ENCODE measurements around the gene MRPL19. TPM values are rescaled to one million over a fixed set of nuclear protein-coding genes. Genes with fewer than 3 reads are reported as not detected.

MRPL19 gene
- polyA plus RNA-seq, 3 donors: 4.5 to 25.0 (median 25.0) TPM

DNA sequence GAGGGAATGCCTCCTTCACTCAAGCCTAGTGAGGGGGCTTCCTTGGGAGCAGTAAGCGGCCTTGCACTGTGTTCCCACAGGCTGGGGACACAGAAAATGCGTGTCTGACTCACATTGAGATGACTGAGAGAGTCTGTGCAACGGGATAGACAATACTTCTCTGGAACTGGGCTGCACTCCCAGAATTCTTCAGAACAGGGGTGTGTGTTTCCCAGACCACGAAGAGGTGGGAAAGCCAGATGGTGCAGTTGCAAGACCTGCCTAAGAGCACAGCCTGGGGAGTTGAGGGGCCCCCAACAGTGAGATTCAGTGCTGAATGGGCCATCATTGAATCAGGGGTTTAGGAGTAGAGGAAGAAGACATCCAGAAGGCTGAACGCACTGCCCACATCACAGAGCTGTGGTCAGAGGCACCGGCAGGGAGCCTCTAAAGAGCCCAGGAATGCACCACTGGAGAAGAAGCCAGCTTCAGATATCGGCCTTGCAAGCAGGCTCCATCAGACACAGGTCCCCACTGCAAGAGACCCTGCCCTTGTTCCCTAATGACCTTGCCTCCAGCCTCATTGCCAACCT is 36.6 kb upstream of the MRPL19 start:
- Mint-ChIP-seq H3K4me1 (peaks cover 3% of the 10 kb centered on the region), H3K9me3 (peaks cover 0 to 2% (median 0%) of the 10 kb centered on the region in 7 donors), H3K36me3 (no peaks in the 10 kb centered on the region), H3K27ac (no peak overlapping the region), H3K4me3 (no peak overlapping the region), H3K27me3 (ENCODE audit: low read depth in 3 of 3) (peaks cover 31 to 43% (median 33%) of the 10 kb centered on the region in 3 donors)
- H3K9ac ChIP-seq (ENCODE audit: insufficient read depth, low read length, poor library complexity, severe bottlenecking): no peak overlapping the region
- TF ChIP-seq, protein P1, sequence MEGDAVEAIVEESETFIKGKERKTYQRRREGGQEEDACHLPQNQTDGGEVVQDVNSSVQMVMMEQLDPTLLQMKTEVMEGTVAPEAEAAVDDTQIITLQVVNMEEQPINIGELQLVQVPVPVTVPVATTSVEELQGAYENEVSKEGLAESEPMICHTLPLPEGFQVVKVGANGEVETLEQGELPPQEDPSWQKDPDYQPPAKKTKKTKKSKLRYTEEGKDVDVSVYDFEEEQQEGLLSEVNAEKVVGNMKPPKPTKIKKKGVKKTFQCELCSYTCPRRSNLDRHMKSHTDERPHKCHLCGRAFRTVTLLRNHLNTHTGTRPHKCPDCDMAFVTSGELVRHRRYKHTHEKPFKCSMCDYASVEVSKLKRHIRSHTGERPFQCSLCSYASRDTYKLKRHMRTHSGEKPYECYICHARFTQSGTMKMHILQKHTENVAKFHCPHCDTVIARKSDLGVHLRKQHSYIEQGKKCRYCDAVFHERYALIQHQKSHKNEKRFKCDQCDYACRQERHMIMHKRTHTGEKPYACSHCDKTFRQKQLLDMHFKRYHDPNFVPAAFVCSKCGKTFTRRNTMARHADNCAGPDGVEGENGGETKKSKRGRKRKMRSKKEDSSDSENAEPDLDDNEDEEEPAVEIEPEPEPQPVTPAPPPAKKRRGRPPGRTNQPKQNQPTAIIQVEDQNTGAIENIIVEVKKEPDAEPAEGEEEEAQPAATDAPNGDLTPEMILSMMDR (IDR thresholded peaks at IDR 0.05): no peak
- no peaks in the 10 kb centered on the region for H4K20me1 ChIP-seq (ENCODE audit: insufficient read depth, low read length)
- peaks cover 25% of the 10 kb centered on the region in 2 donors for H3K27me3 ChIP-seq (ENCODE audit: control insufficient read depth in 2 of 2, insufficient read depth in 2 of 2, low read length in 2 of 2)
- H2AFZ ChIP-seq (ENCODE audit: insufficient read depth, low read depth, low read length, poor library complexity, severe bottlenecking): no peak overlapping the region
- H3K4me1 ChIP-seq (ENCODE audit: control insufficient read depth in 1 of 2, insufficient read depth in 2 of 2, low read length in 2 of 2): no peaks in the 10 kb centered on the region
- no peak overlapping the region for H3K4me2 ChIP-seq (replicated peaks; ENCODE audit: extremely low read depth, low read length, poor library complexity, severe bottlenecking)
- no peak for DNase-seq
- 86% methylated on average over 7 of the region's 7 CpGs for WGBS (ENCODE audit: insufficient coverage)
- H3K9me3 ChIP-seq (replicated peaks in 1 of 2; ENCODE audit: control insufficient read depth in 1 of 2, insufficient read depth in 1 of 2, low read length in 2 of 2): no peaks in the 10 kb centered on the region
- no peaks in the 10 kb centered on the region for H3K79me2 ChIP-seq (ENCODE audit: insufficient read depth, low read length)
- no peak overlapping the region for H3K4me3 ChIP-seq (replicated peaks in 1 of 3; ENCODE audit: low read depth in 2 of 3, low read length in 3 of 3)
- H3K36me3 ChIP-seq (replicated peaks in 1 of 2; ENCODE audit: control insufficient read depth in 1 of 2, insufficient read depth in 2 of 2, low read length in 2 of 2): no peaks in the 10 kb centered on the region
- intact Hi-C loops (cut with micrococcal nuclease): loop anchor here (5.0 to 10.0 kb wide), 2 partner anchors 693 to 695 kb away; no protein-coding TSS in a partner anchor
- H3K27ac ChIP-seq (ENCODE audit: low read depth in 1 of 2, low read length in 2 of 2): no peak overlapping the region

DNA sequence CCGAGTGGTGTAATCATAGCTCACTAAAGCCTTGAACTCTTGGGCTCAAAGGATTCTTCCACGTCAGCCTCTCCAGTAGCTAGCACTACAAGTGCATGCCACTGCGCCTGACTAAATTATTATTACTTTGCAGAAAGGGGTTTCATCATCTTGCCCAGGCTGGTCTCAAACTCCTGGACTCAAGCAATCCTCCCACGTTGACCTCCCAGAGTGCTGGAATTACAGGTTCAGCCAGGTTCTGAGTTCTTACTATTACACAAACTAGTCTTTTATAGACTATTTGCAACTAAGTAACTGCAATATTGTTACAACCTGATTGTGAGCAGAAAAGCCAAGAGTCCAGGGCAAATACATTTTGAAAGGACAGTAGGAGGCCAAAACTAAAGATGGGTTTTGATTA is 35.9 kb upstream of the MRPL19 start:
- no peaks in the 10 kb centered on the region for H3K79me2 ChIP-seq (ENCODE audit: insufficient read depth, low read length)
- no peak overlapping the region for H3K4me3 ChIP-seq (replicated peaks in 1 of 3; ENCODE audit: low read depth in 2 of 3, low read length in 3 of 3)
- H3K36me3 Mint-ChIP-seq: no peaks in the 10 kb centered on the region
- H4K20me1 ChIP-seq (ENCODE audit: insufficient read depth, low read length): no peaks in the 10 kb centered on the region
- WGBS (ENCODE audit: insufficient coverage): 71% methylated on average over 2 of the region's 4 CpGs
- H3K9me3 Mint-ChIP-seq: peaks cover 0 to 2% (median 0%) of the 10 kb centered on the region in 7 donors
- no peak overlapping the region for H3K27ac ChIP-seq (ENCODE audit: low read depth in 1 of 2, low read length in 2 of 2)
- no peak for DNase-seq
- H2AFZ ChIP-seq (ENCODE audit: insufficient read depth, low read depth, low read length, poor library complexity, severe bottlenecking): no peak overlapping the region
- H3K27ac Mint-ChIP-seq: no peak overlapping the region
- TF ChIP-seq, protein P1 (IDR thresholded peaks at IDR 0.05): no peak
- no peak overlapping the region for H3K4me3 Mint-ChIP-seq
- intact Hi-C loops (cut with micrococcal nuclease): no loop called here
- no peaks in the 10 kb centered on the region for H3K4me1 ChIP-seq (ENCODE audit: control insufficient read depth in 1 of 2, insufficient read depth in 2 of 2, low read length in 2 of 2)
- H3K27me3 ChIP-seq (ENCODE audit: control insufficient read depth in 2 of 2, insufficient read depth in 2 of 2, low read length in 2 of 2): peaks cover 23 to 25% of the 10 kb centered on the region in 2 donors
- peaks cover 3% of the 10 kb centered on the region for H3K4me1 Mint-ChIP-seq
- no peak overlapping the region for H3K4me2 ChIP-seq (replicated peaks; ENCODE audit: extremely low read depth, low read length, poor library complexity, severe bottlenecking)
- H3K9ac ChIP-seq (ENCODE audit: insufficient read depth, low read length, poor library complexity, severe bottlenecking): no peak overlapping the region
- no peaks in the 10 kb centered on the region for H3K9me3 ChIP-seq (replicated peaks in 1 of 2; ENCODE audit: control insufficient read depth in 1 of 2, insufficient read depth in 1 of 2, low read length in 2 of 2)
- peaks cover 31 to 43% (median 33%) of the 10 kb centered on the region in 3 donors for H3K27me3 Mint-ChIP-seq (ENCODE audit: low read depth in 3 of 3)
- H3K36me3 ChIP-seq (replicated peaks in 1 of 2; ENCODE audit: control insufficient read depth in 1 of 2, insufficient read depth in 2 of 2, low read length in 2 of 2): no peaks in the 10 kb centered on the region

All from CD14-positive monocyte (primary cell).